ENCODE results near the gene MRTFA.

The MRTFA gene

DNA sequence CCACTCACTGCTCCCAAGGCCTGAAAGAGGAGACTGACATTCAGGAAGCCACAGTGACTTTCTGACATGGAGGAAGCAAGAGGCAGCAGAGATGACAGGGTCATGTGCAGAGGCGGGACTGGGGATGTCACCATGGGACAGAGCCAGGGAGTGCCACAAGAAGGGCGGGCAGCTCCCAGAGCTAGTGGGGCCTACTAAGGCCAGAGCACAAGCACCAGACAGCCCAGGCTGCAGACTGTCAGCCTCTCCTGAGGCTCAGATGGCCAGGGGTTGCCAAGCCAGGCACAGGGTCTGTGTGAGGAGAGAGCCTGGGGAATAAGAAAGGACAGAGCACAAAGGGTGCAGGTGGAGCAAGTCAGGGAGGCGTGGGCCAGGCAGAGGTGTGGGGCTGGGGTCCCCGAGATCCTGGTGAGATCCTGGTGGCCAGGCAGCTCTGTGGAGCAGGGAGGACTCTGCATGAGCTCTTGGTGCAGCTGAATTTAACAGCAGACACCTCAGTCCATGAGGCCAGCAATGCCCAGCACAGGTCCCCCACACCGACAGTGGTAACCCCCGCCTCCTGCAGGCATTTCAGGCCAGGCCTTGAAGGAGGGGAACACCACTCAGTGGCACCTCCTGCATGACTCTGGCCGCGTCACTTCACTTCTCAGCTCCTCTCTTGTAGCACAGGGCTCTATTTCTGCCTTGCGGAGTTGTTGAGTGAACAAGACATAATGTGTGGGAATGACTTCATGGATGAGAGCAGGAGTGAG lies 213.8 kb downstream of the MRTFA start:
- no peak for DNase-seq

- DNase-seq: no peak
These were observed 214.6 kb downstream of the MRTFA start for GRCh38 chr22:40421941-40422340.

DNA sequence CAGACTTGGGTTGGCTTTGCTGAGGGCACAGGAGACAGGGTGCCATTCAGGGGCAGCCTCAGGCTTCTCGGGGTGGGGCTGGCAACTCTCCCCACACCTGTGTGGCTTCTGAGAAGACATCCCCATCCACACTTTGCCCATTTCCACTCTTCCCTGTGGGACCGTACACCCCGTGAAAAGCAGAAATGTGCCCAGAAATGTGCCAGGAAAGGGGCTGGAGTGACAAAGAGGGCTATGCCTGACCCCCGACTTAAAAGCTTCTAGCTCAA lies 215.5 kb downstream of the MRTFA start:
- DNase-seq: no peak

- DNase-seq: no peak
These were observed 216.0 kb downstream of the MRTFA start for GRCh38 chr22:40420341-40421081.

- no peak for DNase-seq
These were observed 216.8 kb downstream of the MRTFA start for GRCh38 chr22:40419718-40420117.

DNA sequence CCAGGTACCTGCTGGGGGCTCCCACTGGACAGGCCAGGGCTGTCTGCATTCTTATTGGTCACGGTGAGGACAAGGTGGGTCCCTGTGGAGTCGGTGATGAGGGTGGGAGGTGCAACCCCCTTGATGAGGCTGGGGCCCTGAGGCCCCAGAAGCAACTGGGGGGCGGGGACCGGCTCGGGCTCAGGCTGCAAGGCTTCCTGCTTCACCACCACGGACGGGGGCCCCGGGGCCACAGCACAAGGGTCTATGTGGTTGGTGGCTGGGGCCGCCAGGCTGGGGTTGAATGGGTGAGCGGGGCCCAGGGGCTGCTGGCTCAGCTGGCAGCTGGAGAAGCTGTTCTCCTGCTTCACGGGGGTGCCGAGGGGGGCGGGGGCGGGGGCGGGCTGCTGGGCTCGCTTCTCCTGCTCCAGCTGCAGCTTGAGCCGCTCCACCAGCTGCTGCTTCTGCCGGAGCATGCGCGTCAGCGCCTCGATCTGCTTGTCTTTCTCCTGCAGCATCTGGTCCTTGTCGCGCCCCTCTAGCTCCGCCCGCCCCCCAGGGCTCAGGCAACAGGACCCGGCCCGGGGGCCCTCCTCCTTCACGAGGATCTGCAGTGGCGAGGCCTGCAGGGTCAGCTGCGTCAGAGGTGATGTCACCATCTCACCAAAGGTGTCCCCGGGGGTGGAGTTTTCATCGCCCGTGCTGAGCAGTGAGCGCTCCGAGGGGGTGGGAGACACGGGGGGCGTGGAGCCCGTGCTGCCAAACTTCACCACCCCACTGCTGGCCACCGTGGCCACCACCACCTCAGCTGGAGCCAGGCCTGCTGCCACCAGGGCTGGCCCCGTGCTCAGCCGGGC lies 217.9 kb downstream of the MRTFA start:
- no peak for DNase-seq

- DNase-seq: no peak
These were observed 218.6 kb downstream of the MRTFA start for GRCh38 chr22:40417881-40418280.

DNA sequence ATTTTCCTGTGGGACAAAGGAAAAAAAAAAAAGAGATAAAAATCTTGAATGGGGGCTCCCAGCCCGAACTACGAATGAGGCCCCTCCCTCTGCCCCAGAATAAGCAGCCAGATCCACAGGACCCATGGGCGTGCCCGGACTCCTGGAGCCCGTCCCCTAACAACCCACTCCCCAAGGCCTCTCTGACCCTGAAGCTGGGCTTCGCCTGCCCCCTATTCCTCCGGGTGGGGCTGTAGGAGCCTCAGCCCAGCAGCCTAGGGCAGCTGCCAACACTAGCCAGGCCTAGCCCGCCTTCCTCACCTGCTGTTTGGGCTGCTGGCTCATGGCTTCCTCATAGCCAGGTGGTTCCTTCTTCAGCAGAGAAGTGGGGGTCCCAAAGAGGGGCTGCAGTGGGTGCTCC lies 219.5 kb downstream of the MRTFA start:
- DNase-seq: no peak

GRCh38 chr22:40416636-40417035 lies 219.9 kb downstream of the MRTFA start:
- no peak for DNase-seq

DNA sequence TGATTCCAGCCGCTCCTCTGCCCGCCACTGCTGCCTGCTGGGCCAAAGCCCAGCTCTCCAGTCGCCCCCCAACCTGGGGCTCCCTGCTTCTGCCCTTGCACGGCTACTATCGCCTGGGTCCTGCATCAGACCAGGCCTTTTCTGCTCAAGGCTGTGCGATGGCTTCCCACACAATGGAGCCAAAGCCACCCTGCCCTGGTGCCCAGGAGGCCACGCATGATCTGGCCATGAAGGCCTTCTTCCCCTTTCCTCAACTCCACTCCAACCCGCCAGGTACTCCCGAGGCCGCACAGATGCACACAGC lies 220.3 kb downstream of the MRTFA start:
- no peak for DNase-seq

GRCh38 chr22:40415531-40416266 lies 220.8 kb downstream of the MRTFA start:
- no peak for DNase-seq

GRCh38 chr22:40414838-40415505 lies 221.5 kb downstream of the MRTFA start:
- no peak for DNase-seq

- no peak for DNase-seq
These were observed 222.2 kb downstream of the MRTFA start for GRCh38 chr22:40414311-40414710.

DNA sequence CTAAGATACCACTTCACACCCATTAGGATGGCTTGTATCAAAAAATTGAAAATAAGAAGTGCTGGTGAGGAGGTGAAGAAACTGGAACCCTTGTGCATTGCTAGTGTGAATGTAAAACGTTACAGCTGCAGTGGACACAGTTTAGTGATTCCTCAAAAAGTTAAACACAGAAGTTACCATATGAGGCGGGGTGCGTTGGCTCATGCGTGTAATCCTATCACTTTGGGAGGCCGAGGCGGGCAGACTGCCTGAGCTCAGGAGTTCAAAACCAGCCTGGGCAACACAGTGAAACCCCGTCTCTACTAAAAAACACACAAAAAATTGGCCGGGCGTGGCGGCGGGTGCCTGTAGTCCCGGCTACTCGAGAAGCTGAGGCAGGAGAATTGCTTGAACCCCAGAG lies 222.6 kb downstream of the MRTFA start:
- DNase-seq: no peak

- no peak for DNase-seq
These were observed 224.1 kb downstream of the MRTFA start for GRCh38 chr22:40412441-40412840.

DNA sequence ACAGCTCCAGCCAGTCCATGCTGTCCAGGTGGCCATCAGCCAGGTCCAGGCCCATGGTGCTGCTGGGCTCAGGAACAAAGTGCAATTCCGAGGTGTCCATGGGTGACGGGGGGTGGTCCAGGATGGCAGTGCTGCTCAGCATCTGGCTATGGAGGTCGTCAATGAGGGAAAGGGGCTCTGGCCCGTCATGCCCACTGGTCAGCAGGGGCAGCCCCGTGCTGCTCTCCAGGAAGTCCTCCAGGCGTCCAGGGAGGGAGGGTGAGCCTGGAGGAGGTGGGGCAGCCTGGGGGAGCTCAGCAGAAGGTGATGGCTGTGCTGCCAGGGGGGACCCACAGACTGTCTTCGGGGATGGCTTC lies 225.0 kb downstream of the MRTFA start:
- DNase-seq: no peak

DNA sequence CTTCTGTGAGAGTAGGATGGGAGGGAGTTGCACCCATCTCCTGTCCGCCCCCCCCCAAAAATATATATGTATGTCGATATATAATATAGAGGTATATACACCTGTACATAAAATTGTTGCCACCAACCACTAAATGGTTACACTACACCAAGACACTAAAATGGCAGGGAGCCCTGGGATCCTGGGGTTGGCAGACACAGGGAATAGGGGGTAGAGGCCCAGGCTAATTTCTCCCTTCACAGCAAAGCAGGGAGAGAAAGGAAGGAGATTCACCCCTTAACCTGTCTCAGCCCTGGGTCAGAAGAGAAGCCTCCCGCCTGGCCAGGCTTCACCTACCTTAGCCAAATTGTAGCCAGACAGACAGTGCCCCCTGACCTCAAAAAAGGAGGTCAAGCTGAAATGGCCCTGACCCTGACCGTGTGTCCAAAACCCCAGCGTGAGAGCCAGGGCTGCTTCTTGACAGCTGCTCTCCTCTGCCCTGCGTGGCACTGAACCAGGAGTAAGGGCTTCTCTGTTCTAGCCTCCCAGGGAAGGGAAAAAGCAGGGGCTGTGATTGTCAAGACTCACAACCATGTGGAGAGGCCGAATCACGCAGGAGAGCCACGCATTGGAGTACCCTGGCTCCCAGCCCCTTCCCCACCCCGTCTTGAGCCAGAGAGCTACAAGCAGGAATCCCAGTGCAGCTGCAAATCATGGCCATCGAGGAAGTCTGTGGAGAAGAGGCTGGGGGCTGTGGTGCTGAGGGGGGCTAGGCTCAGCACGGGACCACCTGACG lies 225.6 kb downstream of the MRTFA start:
- DNase-seq: no peak

- no peak for DNase-seq
These were observed 226.2 kb downstream of the MRTFA start for GRCh38 chr22:40410272-40410671.

DNA sequence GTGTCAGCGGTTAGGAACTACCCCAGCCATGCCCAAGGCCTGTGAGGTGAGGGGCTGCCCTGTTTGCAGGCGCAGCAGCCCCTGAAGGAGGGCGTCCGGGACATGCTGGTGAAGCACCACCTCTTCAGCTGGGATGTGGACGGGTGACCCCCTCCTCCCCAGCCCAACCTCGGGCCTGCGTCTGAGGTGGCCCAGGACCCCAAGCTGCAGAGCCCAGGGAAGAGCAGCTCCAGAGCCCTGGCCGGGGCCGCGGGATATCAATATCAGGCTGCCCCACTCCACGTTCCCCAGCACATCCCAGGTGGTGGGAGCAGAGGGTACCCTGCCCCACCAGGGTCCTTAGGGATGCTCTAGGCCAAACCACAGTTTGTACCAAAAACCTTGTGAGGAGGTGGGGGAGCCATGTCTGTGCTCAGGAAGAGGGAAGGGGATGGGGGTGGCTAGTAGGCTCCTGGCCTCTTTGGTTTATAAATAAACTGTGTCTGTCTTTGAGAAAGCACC lies 226.9 kb downstream of the MRTFA start:
- DNase-seq: no peak

GRCh38 chr22:40408718-40409612 lies 227.6 kb downstream of the MRTFA start:
- no peak for DNase-seq
